CD4-positive, alpha-beta T cell (primary cell): ENCODE results near the gene MGA. TPM values are rescaled to one million over a fixed set of nuclear protein-coding genes. Genes with fewer than 3 reads are reported as not detected.

Experiments
- ATAC-seq: fragments of 200-7000 bp; cut with Tn5 transposase; one replicate; pipeline ENCODE4 v1.10.0; 2022; ENCODE audit warnings: mild to moderate bottlenecking; ENCODE audit not compliant: poor library complexity
- CTCF ChIA-PET: fragments of 350-600 bp; sonication (Branson Sonifier 250); formaldehyde crosslinking; loops from one replicate; lab custom pipeline; 2021; ENCODE audit warnings: antibody characterized with exemption, inconsistent platforms; lab: Charles Lee
- POLR2A ChIA-PET: fragments of 350-600 bp; sonication (Branson Sonifier 250); formaldehyde crosslinking; loops from one replicate; lab custom pipeline; 2021; ENCODE audit warnings: antibody characterized with exemption, inconsistent platforms; lab: Charles Lee
- DNase-seq, 14 experiments: peaks; one replicate each; pipeline ENCODE4 v3.0.0-alpha.2; 2013 to 2020; ENCODE audit warnings: mixed read lengths in 2 of 14
- H3K27ac ChIP-seq, 2 donors: one replicate each; pipeline versions ENCODE4 v1.5.1 to v1.7.0; 2013; ENCODE audit warnings: low read length in 2 of 2, low read depth in 1 of 2, mild to moderate bottlenecking in 1 of 2
- H3K27me3 ChIP-seq, 2 experiments: 1 replicate in 1 of 2; 2 replicates in 1 of 2; pipeline versions ENCODE4 v1.6.1 to v1.7.0; 2013; ENCODE audit warnings: low read length in 2 of 2, control low read depth in 1 of 2, mild to moderate bottlenecking in 1 of 2, moderate library complexity in 1 of 2; ENCODE audit not compliant: insufficient read depth in 2 of 2, control insufficient read depth in 1 of 2
- H3K36me3 ChIP-seq: one replicate; pipeline ENCODE4 v1.6.1; 2013; ENCODE audit warnings: low read length, control low read depth; ENCODE audit not compliant: insufficient read depth
- H3K4me1 ChIP-seq: one replicate; pipeline ENCODE4 v1.6.1; 2013; ENCODE audit warnings: low read length, control low read depth; ENCODE audit not compliant: insufficient read depth
- H3K4me3 ChIP-seq: one replicate; pipeline ENCODE4 v1.5.1; 2013; ENCODE audit warnings: mild to moderate bottlenecking, low read length, moderate library complexity
- H3K9me3 ChIP-seq, 2 experiments: 1 replicate in 1 of 2; 2 replicates in 1 of 2; pipeline versions ENCODE4 v1.6.1 to v1.7.0; 2013; ENCODE audit warnings: low read length in 2 of 2, mild to moderate bottlenecking in 2 of 2, control low read depth in 1 of 2, moderate library complexity in 1 of 2; ENCODE audit not compliant: control insufficient read depth in 1 of 2, insufficient read depth in 1 of 2
- H3K27ac Mint-ChIP-seq: one replicate; pipeline ENCODE4 v1.8.0; 2020; ENCODE audit warnings: mixed read lengths
- H3K27me3 Mint-ChIP-seq: one replicate; pipeline ENCODE4 v1.8.0; 2021; ENCODE audit warnings: mixed read lengths
- H3K36me3 Mint-ChIP-seq: one replicate; pipeline ENCODE4 v1.8.0; 2021; ENCODE audit warnings: low read depth, mixed read lengths
- H3K4me1 Mint-ChIP-seq: one replicate; pipeline ENCODE4 v1.8.0; 2021; ENCODE audit warnings: low read depth, mixed read lengths
- H3K4me3 Mint-ChIP-seq: one replicate; pipeline ENCODE4 v1.8.0; 2020; ENCODE audit warnings: mild to moderate bottlenecking, mixed read lengths
- H3K9me3 Mint-ChIP-seq: one replicate; pipeline ENCODE4 v1.8.0; 2020; ENCODE audit warnings: mixed read lengths
- intact Hi-C, 2 experiments: fragments of 100-400 bp; cut with DNase I in 1 of 2; cut with micrococcal nuclease in 1 of 2; formaldehyde crosslinking; loops; one replicate each; pipeline versions ENCODE4 v1.15.1 to v1.9.0; 2023 to 2025; cut with DNase I, micrococcal nuclease
- total RNA-seq, 174 experiments: library from RNA in 2 of 174; stranded (reverse) in 2 of 174; gene quantifications; one replicate each; pipeline ENCODE4 v1.2.3 and lab custom pipeline; 2021 to 2026
- TF ChIP-seq, protein P1 (sequence below): fragments of 200-600 bp; IDR thresholded peaks from one replicate; pipeline ENCODE4 v1.8.0; 2022; ENCODE audit warnings: antibody characterized with exemption, mild to moderate bottlenecking

Gene MGA
- total RNA-seq, 2 experiments from 2014 or later = 31.0 to 33.9 TPM

DNA sequence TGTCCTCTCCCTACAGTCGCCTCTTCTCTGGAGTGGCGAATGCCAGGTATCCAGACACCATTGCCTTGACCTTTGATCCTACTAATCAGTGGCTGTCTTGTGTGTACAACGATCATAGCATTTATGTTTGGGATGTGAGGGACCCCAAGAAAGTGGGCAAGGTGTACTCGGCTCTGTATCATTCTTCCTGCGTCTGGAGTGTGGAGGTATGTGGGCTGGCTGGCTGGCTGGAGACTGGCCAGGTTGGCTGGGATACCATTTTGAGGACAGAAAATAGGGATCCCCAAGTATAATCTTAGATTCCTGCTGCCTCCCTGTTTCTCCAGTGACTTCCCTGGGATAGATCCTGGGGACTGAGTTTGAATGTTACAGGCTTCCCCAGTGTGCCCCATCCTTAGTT is 154.3 kb downstream of the MGA start:
- Mint-ChIP-seq H3K4me3 (no peak overlapping the region), H3K36me3 (peaks cover 65% of the 10 kb centered on the region), H3K9me3 (no peaks in the 10 kb centered on the region), H3K27ac (no peak overlapping the region), H3K4me1 (peaks cover 12% of the 10 kb centered on the region), H3K27me3 (no peaks in the 10 kb centered on the region)
- ChIA-PET POLR2A (no interaction called here), CTCF (interaction anchor here (1.2 to 1.7 kb wide), 2 partner anchors 42 kb away, joined by 3 to 6 read pairs; no protein-coding TSS in a partner anchor)
- DNase-seq (no peak), ATAC-seq (no peak)
- peaks cover 19% of the 10 kb centered on the region for H3K4me1 ChIP-seq
- intact Hi-C loops = loop anchor here (5.0 to 10.0 kb wide), 5 partner anchors 88 to 910 kb away; partner anchors contain the start of gene TYRO3 (in 1 of the 2)
- H3K27me3 ChIP-seq = no peaks in the 10 kb centered on the region
- no peaks in the 10 kb centered on the region for H3K9me3 ChIP-seq
- peaks cover 59% of the 10 kb centered on the region for H3K36me3 ChIP-seq
- no peak overlapping the region for H3K4me3 ChIP-seq
- no peak overlapping the region for H3K27ac ChIP-seq
- TF ChIP-seq, protein P1, sequence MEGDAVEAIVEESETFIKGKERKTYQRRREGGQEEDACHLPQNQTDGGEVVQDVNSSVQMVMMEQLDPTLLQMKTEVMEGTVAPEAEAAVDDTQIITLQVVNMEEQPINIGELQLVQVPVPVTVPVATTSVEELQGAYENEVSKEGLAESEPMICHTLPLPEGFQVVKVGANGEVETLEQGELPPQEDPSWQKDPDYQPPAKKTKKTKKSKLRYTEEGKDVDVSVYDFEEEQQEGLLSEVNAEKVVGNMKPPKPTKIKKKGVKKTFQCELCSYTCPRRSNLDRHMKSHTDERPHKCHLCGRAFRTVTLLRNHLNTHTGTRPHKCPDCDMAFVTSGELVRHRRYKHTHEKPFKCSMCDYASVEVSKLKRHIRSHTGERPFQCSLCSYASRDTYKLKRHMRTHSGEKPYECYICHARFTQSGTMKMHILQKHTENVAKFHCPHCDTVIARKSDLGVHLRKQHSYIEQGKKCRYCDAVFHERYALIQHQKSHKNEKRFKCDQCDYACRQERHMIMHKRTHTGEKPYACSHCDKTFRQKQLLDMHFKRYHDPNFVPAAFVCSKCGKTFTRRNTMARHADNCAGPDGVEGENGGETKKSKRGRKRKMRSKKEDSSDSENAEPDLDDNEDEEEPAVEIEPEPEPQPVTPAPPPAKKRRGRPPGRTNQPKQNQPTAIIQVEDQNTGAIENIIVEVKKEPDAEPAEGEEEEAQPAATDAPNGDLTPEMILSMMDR = no peak

DNA sequence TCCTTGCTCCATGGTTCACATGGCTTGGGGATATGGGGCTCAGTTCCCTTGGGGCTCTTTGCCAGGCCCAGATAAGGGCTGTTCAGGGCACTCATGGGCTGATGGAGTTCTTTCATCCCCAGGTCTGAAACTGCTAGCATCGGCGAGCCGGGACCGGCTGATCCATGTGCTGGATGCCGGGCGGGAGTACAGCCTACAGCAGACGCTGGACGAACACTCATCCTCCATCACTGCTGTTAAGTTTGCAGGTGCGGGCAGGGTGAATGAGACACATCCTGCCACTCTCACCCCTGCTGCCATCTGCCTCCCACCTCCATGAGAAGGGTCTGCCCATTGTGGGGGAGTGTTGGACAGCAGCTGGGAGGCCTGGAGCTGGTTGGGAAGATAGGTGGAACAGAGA is 156.6 kb downstream of the MGA start:
- Histone ChIP-seq H3K9me3 (no peaks in the 10 kb centered on the region), H3K4me3 (no peak overlapping the region), H3K27me3 (no peaks in the 10 kb centered on the region), H3K27ac (no peak overlapping the region), H3K36me3 (peaks cover 79% of the 10 kb centered on the region), H3K4me1 (peaks cover 2% of the 10 kb centered on the region)
- H3K9me3 Mint-ChIP-seq = no peaks in the 10 kb centered on the region
- no peak for ATAC-seq
- ChIA-PET POLR2A (no interaction called here), CTCF (interaction anchor here (1.1 kb wide), 1 partner anchor 44 kb away, joined by 3 read pairs; no protein-coding TSS in a partner anchor)
- H3K36me3 Mint-ChIP-seq = peaks cover 77% of the 10 kb centered on the region
- TF ChIP-seq, protein P1 = no peak
- no peaks in the 10 kb centered on the region for H3K27me3 Mint-ChIP-seq
- intact Hi-C loops = loop anchor here in 1 of 2 experiments (10.0 kb wide), 1 partner anchor 912 kb away; no protein-coding TSS in a partner anchor
- no peak for DNase-seq
- H3K4me3 Mint-ChIP-seq = no peak overlapping the region
- peaks cover under 1% of the 10 kb centered on the region for H3K4me1 Mint-ChIP-seq
- no peak overlapping the region for H3K27ac Mint-ChIP-seq

DNA sequence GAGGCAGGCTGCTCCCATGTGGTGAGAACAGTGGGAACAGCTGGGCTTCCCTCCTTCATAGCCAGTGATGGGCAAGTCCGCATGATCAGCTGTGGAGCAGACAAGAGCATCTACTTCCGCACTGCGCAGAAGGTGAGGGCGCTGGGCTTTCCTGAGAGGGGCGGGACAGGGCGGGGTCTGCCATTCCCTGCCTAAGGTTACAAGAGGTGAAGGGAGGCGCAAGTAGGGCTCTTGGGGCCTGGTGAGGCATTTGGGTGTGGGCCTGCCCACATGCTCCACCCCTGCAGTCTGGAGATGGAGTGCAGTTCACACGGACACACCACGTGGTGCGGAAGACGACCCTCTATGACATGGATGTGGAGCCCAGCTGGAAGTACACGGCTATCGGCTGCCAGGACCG is 157.1 kb downstream of the MGA start:
- Mint-ChIP-seq H3K9me3 (no peaks in the 10 kb centered on the region), H3K27ac (no peak overlapping the region), H3K36me3 (peaks cover 77% of the 10 kb centered on the region), H3K27me3 (no peaks in the 10 kb centered on the region), H3K4me3 (no peak overlapping the region), H3K4me1 (no peaks in the 10 kb centered on the region)
- no peaks in the 10 kb centered on the region for H3K4me1 ChIP-seq
- DNase-seq (no peak), ATAC-seq (no peak)
- POLR2A ChIA-PET = no interaction called here
- no peak overlapping the region for H3K27ac ChIP-seq
- CTCF ChIA-PET = interaction anchor here (1.1 kb wide), 1 partner anchor 44 kb away, joined by 3 read pairs; no protein-coding TSS in a partner anchor
- TF ChIP-seq, protein P1 = no peak
- H3K9me3 ChIP-seq = no peaks in the 10 kb centered on the region
- no peaks in the 10 kb centered on the region for H3K27me3 ChIP-seq
- H3K36me3 ChIP-seq = peaks cover 78% of the 10 kb centered on the region
- intact Hi-C loops = loop anchor here in 1 of 2 experiments (10.0 kb wide), 1 partner anchor 913 kb away; no protein-coding TSS in a partner anchor
- no peak overlapping the region for H3K4me3 ChIP-seq
